GM18867 (cell line): ENCODE measurements around the gene ZNHIT1.
"Not testable (repeated sequence)": the region's sequence is repeated elsewhere in the genome, so short reads cannot be mapped to it uniquely, and the experiment has no call there.

Experiments
- ATAC-seq: cut with Tn5 transposase; IDR thresholded peaks from one replicate; pipeline ENCODE4 v1.9.1; 2021; ENCODE audit warnings: mild to moderate bottlenecking, moderate library complexity; ENCODE audit not compliant: unreplicated experiment

The ZNHIT1 gene

DNA sequence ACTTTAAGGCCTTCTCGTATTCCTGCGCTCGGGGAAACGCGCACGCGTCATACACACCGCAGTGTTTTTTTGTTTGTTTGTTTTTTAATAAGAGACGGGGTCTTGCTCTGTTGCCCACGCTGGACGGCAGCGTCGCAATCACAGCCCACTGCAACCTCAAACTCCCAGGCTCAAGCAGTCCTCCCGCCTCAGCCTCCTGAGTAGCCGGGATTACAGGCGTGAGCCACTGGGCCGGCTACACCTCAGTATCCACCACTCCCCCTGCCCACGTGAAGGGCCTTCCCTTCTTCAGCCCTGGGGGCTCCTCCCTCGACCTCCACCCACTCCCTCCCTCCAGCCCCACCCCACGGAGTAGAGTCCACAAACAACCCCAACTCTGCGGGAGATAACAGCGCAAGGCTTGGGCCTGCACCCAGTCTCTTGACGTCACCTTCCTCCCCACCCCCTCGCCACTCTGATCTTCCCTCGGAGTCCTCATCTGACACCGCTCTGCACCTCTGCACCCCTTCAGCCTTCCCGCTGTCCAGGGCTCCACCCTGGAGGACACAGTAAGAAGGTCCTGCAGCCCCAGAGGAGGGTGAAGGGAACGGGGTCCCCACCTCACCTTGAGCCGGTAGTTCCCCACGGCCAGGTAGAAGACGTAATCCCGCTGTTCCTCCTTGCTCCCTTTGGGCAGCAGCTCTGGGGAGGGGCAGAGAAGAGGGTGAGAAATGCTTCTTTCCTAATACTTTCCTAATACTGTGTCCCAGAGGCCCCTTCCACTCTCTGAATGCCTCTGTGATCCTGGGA is 22.5 kb downstream of the ZNHIT1 start:
- ATAC-seq: no peak

DNA sequence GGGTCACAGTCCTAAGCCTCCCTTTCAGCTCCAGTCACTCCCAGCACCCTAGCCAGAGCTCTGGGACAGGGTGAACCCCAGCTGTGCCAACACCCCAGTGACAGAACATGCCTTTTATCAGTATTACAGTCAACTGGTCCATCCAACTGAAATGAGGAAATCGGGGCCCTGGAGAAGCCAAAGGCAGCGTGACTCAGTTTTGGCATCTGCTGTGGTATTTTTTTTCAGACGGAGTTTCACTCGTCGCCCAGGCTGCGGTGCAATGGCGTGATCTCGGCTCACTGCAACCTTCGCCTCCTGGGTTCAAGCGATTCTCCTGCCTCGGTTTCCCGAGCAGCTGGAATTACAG is 23.0 kb downstream of the ZNHIT1 start:
- no peak for ATAC-seq

DNA sequence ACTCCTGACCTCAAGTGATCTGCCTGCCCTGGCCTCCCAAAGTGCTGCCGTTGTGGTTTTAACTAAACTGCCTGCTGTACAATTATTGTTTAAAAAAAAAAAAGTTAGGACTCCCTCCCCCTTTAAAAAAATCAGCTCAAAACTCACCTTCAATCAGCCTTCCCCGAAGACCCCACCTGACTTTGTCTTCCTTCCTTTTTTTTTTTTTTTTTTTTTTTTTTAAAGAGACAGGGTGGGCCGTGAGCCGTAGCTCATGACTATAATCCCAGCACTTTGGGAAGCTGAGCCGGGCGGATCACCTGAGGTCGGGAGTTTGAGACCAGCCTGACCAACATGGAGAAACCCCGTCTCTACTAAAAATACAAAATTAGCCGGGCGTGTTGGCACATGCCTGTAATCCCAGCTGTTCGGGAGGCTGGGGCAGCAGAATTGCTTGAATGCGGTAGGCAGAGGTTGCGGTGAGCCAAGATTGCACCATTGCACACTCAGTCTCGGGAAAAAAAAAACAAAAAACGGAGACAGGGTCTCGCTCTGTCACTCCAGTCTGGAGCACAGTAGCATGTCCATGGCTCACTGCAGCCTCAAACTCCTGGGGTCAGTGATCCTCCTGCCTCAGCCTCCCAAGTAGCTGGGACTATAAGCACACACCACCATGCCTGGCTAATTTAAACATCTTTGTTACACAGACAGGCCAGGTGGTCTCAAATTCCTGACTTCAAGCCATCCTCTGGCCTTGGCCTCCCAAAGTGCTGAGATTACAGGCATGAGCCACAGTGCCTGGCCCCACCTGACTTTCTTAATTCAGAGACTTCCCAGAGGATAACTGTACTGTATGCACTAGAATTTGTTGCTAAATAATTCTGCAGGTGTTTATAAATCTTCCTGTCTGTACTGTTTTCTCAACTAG is 23.7 kb downstream of the ZNHIT1 start:
- no peak for ATAC-seq

DNA sequence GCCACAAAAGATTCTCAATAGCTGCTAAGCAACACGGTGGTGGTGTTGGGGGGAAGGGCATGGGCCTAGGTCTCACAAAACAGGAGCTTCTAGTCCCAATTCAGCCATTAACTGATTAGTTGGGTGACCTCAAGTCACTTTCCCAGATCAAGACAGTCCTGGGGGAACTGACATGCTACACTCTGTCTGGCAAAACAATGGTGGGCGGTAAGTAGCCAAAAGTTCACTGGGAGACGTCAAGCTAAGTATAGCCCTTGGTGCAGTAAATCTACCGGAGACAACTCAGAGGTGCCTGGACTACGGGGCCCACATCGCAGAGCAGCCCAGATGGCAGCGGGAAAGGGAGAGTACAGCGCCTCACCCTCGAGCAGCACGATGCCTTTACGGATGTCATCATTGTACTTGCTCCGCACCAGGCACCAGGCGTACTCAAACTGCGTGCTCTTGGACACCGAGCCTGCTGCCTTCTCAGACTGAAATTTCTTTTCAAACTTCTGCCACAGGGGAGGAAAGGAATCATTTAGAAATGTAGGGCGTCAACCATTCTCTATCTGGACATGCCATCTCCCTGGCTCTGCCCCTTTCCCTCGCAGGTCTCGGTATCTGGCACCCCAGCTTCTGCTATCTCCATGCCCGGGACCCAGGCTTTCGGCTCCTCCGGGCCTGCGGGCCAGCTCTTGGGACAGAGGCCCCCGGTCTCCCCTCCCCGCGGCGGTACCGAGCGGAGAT is 25.8 kb downstream of the ZNHIT1 start:
- no peak for ATAC-seq

DNA sequence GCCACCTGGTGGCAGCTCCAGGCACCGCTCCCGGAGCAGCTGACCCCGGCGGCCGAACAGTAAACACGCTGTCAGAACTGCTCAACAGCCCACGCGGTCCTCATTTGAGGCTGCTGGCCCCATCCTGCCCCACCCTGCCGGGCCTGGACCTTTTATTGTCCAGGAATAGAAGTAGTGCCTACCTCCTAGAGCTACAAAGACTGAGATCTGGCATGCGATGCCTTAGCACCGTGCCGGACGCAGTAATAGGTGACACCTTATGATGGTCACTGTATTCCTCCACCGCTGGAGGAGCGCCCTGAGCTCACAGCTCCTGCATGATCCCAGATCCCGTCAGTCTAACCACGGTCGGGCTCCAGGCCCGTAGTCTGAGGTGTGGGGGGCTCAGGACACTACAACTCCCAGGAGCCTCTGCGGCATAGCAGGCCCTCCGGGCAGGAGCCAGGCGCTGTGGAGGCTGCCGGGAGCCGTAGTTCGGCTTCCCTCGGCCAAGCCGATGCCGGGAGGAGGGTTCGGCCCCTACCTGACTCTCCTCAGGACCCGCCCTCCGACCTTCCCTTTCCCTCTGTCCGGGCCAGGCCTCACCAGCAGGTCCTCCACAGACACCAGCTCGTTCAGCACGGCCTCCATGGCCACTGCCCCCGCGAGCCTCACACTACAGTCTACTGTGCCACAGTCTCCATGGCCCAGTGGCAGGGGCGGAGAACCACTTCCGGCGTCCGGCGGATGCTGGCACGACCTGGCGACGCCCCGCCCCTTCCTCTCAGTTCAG is 26.6 kb downstream of the ZNHIT1 start, which contains the start of gene FIS1:
TSS of gene FIS1 (minus strand) at position 707 of the 772 bp plus-strand sequence. CDS start at position 630, 77 bp downstream.
- ATAC-seq: peak; percentile 92

DNA sequence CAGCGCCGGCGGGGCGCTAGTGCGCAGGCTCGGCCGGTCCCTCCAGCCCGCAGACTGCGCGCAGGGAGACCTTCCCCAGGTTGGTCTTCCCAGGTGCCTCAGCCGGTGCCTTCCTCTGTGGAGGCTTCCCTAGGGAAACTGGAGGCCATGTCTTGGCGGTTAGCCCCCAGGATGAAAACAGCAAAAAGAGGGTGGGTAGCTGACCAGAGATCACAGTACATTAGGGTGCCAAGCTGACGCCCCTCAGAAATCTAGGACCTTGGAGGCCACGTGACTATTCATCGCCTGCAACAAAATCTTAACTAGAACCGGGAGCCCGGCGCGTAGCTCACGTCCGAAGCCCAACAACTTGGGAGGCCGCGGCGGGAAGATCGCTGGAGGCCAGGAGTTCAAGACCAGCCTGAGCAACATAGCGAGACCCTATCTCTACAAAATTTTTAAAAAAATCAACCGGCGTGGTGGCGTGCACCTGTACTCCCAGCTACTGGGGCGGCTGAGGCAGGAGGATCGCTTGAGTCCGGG is 27.2 kb downstream of the ZNHIT1 start:
- ATAC-seq: no peak

DNA sequence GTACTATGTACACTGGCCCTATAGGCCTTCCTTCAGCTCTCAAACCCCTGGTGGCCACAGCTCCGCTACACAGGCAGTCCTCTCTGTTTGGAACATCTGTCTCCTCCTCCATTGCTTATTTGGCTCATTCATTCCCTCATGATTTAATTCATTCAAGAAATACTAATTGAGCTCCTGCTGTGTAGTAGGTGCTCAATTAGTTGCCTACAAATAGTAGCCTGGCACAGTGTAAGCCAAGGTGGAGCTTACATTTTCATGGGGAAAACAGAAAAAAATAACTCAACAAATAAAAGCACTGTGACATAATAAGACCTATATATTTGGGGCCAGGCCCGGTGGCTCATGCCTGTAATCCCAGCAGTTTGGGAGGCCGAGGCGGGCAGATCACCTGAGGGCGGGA is 30.3 kb downstream of the ZNHIT1 start:
- ATAC-seq: no peak

DNA sequence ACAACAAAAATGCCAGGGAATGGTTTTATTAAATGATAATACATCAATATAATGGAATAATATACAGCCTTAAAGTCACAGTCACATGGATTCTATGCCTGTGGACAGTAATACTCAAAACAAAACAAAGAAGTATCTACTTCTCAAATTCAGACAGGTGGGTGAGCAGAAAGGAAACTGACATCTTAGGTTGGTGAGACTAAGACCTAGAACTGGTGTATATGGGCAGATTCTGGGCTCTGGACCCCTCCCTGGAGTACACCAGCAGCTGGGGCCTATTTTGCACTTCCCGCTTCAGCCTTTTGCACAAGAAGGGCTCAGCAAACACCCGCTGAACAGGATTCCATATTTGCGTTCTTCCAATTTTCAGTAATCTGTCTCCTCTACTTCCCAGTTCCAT is 32.4 kb downstream of the ZNHIT1 start:
- no peak for ATAC-seq

DNA sequence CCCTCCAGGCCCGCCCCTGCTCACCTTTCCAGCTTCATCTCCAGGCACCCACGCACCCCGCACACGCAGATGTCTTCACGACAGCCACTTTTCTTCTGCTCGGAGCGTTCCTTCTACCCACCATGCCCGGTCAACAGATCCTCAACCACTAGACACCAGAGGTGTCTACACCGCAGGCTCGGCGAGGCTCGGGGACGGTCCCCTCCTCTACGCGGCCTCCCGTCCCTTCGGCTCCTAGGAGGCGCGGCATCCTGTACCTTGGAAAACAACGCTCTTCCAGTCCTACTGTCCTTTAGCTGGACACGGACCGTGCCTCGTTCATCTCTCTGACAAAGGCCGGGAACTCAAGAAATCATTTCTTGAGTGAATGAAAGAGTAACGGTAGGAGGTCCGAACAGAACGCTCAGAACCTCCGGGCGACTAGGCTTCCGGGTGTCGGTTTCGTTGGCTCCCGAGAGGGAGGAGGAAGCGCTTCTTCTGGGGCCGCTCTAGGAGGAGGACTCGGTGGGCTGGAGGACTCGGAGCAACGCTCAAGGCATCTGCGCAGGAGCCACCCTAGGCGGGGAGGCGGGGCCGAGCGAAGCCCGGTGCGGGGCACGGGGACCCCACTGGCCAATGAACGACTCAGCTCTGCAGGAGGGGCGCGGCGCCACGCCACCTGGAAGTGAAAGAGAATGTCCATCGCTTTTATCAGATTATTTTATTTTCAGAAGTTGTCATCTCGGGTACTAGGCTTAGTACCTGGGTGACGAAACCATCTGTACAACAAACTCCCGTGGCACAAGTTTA is 34.1 kb downstream of the ZNHIT1 start:
- ATAC-seq: peak; percentile 98

DNA sequence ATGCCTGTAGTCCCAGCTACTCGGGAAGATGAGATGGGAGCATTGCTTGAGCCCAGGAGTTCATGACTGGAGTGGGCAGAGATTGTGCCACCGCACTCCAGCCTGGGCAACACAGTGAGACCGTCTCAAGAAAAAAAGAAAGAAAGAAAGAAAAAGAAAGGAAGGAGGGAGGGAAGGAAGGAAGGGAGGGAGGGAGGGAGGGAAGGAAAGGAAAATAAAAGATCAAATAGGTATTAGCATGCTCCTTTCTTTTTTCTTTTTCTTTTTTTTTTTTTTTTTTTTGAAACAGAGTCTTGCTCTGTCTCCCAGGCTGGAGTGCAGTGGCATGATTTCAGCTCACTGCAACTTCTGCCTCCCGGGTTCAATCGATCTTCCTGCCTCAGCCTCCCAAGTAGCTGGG is 35.2 kb downstream of the ZNHIT1 start:
- ATAC-seq: not testable (repeated sequence)

DNA sequence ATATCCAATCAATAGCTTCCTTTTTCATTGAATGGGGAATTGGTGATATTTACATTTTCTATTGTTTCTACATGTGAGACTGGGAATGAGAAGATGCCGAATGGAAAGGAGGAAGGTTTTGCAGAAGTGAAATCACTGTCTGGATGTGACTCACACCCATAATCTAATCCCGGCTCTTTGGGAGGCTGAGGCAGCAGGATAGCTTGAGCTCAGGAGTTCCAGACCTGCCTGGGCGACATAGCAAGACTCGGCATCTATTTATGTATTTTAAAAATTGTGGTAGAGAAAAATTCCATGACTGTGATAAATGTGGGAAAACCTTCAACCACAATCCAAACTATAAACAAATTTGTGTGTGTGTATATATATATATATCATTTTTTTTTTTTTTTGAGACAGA is 37.8 kb downstream of the ZNHIT1 start:
- ATAC-seq: no peak

DNA sequence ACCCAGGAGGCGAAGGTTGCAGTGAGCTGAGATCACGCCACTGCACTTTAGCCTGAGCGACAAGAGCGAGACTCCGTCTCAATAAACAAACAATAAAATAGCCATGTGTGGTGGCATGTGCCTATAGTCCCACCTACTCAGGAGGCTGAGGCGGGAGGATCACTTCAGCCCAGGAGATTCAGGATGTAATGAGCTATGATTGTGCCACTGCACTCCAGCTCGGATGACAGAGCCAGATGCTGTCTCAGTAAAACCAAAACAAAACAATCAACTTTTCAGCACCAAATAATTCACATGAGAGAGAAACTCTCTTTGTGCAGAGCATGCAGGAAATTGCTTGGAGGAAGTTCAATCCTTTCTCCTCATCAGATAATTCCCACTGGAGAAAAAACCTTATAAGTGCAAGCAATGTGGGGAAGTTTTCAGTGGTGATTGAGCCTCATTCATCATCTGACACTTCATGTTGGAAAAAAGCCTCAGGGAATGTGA is 40.3 kb downstream of the ZNHIT1 start:
- no peak for ATAC-seq

DNA sequence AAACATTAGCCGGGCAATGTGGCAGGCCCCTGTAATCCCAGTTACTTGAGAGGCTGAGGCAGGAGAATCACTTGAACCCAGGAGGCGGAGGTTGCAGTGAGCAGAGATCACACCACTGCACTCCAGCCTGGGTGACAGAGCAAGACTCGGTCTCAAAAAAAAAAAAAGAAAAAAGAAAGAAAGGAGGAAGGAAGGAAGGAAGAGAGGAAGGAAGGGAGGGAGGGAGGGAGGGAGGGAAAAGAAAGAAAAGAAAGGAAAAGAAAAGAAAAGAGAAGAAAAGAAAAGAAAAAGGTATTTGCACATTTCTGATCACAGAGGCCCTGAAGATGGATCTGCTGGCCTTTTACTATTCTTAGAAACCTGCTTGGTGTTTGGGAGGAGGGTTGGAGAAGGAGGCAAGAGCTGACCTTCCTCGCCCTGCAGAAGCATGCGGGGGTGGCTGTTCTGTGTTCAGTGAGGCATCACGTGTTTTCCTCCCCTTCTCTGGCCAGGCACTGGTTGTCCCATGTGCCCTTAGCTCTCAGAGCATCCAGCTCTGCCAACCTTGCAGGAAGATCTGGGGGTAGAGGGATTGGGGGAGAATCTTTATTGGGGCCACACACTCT is 46.2 kb downstream of the ZNHIT1 start:
- not testable (repeated sequence) for ATAC-seq

DNA sequence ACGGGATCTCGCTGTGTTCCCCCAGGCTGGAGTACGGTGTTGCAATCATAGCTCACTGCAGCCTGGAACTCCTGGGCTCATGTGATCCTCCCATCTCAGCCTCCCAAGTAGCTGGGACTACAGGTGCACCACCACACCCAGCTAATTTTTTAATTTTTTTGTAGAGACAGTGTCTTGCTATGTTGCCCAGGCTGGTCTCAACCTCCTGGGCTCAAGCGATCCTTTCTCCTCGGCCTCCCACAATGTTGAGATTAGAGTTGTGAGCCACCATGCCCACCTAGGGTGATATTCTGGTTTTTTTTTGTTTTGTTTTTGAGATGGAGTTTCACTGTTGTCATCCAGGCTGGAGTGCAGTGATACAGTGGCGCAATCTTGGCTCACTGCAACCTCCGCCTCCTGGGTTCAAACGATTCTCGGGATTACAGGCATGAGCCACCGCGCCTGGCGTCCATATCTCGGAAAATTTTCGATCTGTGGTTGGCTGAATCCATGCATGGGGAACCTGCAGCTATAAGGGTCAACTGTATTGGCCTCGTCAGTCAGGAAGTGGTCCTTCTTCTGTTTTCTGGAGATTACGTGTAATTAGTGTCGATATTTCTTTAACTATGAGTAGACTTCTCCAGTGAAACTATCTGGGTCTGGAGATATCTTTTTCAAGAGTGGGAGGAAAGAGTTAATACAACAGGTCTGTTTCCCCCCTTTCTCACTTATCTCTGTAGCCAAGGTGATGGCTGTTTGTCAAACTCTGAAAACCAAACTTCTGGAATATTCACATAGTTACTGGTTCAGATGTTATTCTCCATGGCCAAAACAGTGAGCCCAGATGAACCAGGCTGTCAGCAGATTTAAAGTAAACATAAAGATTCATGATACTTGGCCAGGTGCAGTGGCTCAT is 47.9 kb downstream of the ZNHIT1 start:
- no peak for ATAC-seq

DNA sequence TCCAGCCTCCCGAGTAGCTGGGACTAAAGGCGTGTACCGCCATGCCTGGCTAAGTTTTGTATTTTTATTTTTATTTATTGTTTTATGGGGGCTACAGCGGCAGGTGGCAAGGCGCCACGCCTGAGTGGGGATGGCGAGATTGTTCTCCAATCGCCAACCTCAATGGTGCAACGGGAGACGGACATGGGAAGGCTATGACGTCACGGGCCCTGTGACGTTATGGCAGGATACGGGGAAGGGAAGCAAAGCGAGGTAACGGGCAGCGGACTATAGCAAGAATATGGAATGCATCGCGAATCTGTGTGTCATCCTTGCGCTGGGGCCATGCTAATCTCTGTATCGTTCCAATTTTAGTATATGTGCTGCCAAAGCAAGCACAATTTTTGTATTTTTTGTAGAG is 51.7 kb downstream of the ZNHIT1 start:
- ATAC-seq: no peak

DNA sequence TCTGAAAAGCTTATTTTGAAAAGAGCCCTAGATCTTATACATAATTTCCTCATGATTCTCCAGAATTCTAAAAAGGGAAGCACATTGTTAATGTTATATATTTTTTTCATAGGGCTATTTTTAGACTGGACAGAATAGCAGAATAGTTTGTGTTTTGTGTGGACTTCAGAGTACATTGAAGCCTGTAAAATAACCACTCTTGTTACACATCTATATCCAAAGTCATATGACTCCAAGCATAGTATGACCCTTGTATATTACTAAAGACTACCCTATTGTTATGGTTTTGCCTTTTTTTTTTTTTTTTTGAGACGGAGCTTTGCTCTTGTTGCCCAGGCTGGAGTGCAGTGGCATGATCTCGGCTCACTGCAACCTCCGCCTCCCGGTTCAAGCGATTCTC is 53.1 kb downstream of the ZNHIT1 start:
- ATAC-seq: no peak

DNA sequence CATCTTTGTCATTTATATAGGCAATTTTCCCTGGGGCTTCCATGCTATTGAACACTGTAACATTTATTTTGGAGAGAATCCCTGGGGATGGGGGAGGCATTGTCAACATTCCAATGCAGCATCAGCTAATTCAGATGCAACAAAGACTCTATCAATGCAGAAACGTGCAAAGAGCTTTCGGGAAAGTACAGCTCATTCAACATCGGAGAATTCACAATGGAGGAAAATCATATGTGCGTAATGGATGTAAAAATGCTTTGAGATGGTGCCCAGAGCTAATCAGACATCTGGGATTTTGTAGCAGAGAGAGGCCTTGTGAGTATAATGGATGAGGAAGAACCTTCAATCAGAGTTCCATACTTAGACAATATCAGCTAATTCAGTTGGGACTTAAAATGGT is 55.2 kb downstream of the ZNHIT1 start:
- ATAC-seq: no peak
